CD14-positive monocyte (primary cell): ENCODE results near the gene FSD2. TPM values are rescaled to one million over a fixed set of nuclear protein-coding genes. Genes with fewer than 3 reads are reported as not detected.

ENCODE experiments used
- DNase-seq, 3 donors: peaks; one replicate each; pipeline ENCODE4 v3.0.0-alpha.2; 2011 to 2022
- H2AFZ ChIP-seq: 2 replicates; pipeline ENCODE4 v1.6.0; 2012; ENCODE audit warnings: mild to moderate bottlenecking, low read depth, low read length, inconsistent platforms; ENCODE audit not compliant: insufficient read depth, poor library complexity, severe bottlenecking
- H3K27ac ChIP-seq, 2 donors: 1 replicate in 1 of 2; 2 replicates in 1 of 2; pipeline ENCODE4 v1.5.1; 2012 to 2013; ENCODE audit warnings: low read length in 2 of 2, control low read depth in 1 of 2, inconsistent platforms in 1 of 2, low read depth in 1 of 2, mild to moderate bottlenecking in 1 of 2
- H3K27me3 ChIP-seq, 2 donors: one replicate each; pipeline versions ENCODE4 v1.6.0 to v1.6.1; 2011 to 2013; ENCODE audit warnings: low read length in 2 of 2; ENCODE audit not compliant: control insufficient read depth in 2 of 2, insufficient read depth in 2 of 2
- H3K36me3 ChIP-seq, 2 donors: replicated peaks in 1 of 2; 1 replicate in 1 of 2; 2 replicates in 1 of 2; pipeline versions ENCODE4 v1.5.1 to v1.6.1; 2012 to 2013; ENCODE audit warnings: low read length in 2 of 2, control low read depth in 1 of 2, inconsistent platforms in 1 of 2, mild to moderate bottlenecking in 1 of 2; ENCODE audit not compliant: insufficient read depth in 2 of 2, control insufficient read depth in 1 of 2
- H3K4me1 ChIP-seq, 2 donors: 1 replicate in 1 of 2; 2 replicates in 1 of 2; pipeline versions ENCODE4 v1.5.1 to v1.6.1; 2012 to 2013; ENCODE audit warnings: low read length in 2 of 2, control low read depth in 1 of 2, inconsistent platforms in 1 of 2, mild to moderate bottlenecking in 1 of 2, moderate library complexity in 1 of 2; ENCODE audit not compliant: insufficient read depth in 2 of 2, control insufficient read depth in 1 of 2
- H3K4me2 ChIP-seq: replicated peaks from 2 replicates; pipeline ENCODE3; 2012; ENCODE audit warnings: low read length, moderate library complexity, mild to moderate bottlenecking; ENCODE audit not compliant: poor library complexity, severe bottlenecking; ENCODE audit errors: extremely low read depth
- H3K4me3 ChIP-seq, 3 experiments: fragments of 200-600 bp in 1 of 3; sonication (generic) in 1 of 3; replicated peaks in 1 of 3; 1 replicate in 2 of 3; 2 replicates in 1 of 3; pipeline ENCODE4 v1.5.1; 2011 to 2013; ENCODE audit warnings: low read length in 3 of 3, mild to moderate bottlenecking in 3 of 3, control low read depth in 2 of 3, low read depth in 2 of 3, inconsistent platforms in 1 of 3, moderate library complexity in 1 of 3
- H3K79me2 ChIP-seq: 2 replicates; pipeline ENCODE4 v1.6.0; 2012; ENCODE audit warnings: mild to moderate bottlenecking, control low read depth, inconsistent platforms, low read length, moderate library complexity; ENCODE audit not compliant: insufficient read depth
- H3K9ac ChIP-seq: 2 replicates; pipeline ENCODE4 v1.6.0; 2017; ENCODE audit warnings: low read length, mild to moderate bottlenecking; ENCODE audit not compliant: insufficient read depth, poor library complexity, severe bottlenecking
- H3K9me3 ChIP-seq, 2 donors: replicated peaks in 1 of 2; 1 replicate in 1 of 2; 2 replicates in 1 of 2; pipeline versions ENCODE4 v1.5.1 to v1.6.1; 2012 to 2013; ENCODE audit warnings: low read length in 2 of 2, control low read depth in 1 of 2; ENCODE audit not compliant: control insufficient read depth in 1 of 2, insufficient read depth in 1 of 2
- H4K20me1 ChIP-seq: 2 replicates; pipeline ENCODE4 v1.6.0; 2012; ENCODE audit warnings: mild to moderate bottlenecking, low read length, control low read depth, moderate library complexity; ENCODE audit not compliant: insufficient read depth
- H3K27ac Mint-ChIP-seq, 7 donors: one replicate each; pipeline ENCODE4 v1.8.0; 2020; ENCODE audit warnings: mild to moderate bottlenecking in 7 of 7, mixed read lengths in 7 of 7, moderate library complexity in 6 of 7, inconsistent platforms in 2 of 7
- H3K27me3 Mint-ChIP-seq, 3 donors: one replicate each; pipeline ENCODE4 v1.8.0; 2021 to 2022; ENCODE audit warnings: low read depth in 3 of 3, mild to moderate bottlenecking in 3 of 3, mixed read lengths in 3 of 3, moderate library complexity in 3 of 3, inconsistent platforms in 1 of 3
- H3K36me3 Mint-ChIP-seq, 2 donors: one replicate each; pipeline ENCODE4 v1.8.0; 2020; ENCODE audit warnings: mixed read lengths in 2 of 2, inconsistent platforms in 1 of 2, mild to moderate bottlenecking in 1 of 2
- H3K4me1 Mint-ChIP-seq: one replicate; pipeline ENCODE4 v1.8.0; 2020; ENCODE audit warnings: mild to moderate bottlenecking, mixed read lengths
- H3K4me3 Mint-ChIP-seq, 2 donors: one replicate each; pipeline ENCODE4 v1.8.0; 2020; ENCODE audit warnings: mild to moderate bottlenecking in 2 of 2, mixed read lengths in 2 of 2, moderate library complexity in 1 of 2
- H3K9me3 Mint-ChIP-seq, 7 donors: one replicate each; pipeline ENCODE4 v1.8.0; 2020 to 2022; ENCODE audit warnings: mixed read lengths in 7 of 7, mild to moderate bottlenecking in 6 of 7, moderate library complexity in 6 of 7, inconsistent platforms in 2 of 7
- CTCF ChIP-seq: fragments of 200-600 bp; IDR thresholded peaks from one replicate; pipeline ENCODE4 v1.8.0; 2022; ENCODE audit warnings: antibody characterized with exemption, mild to moderate bottlenecking
- WGBS: methylation state at CpG from one replicate; pipeline ENCODE4 v1.1.5; 2013; ENCODE audit warnings: missing lambda C conversion rate; ENCODE audit not compliant: insufficient coverage; 5-methylcytosine and 5-hydroxymethylcytosine counted together
- intact Hi-C, 2 donors: fragments of 100-400 bp; cut with micrococcal nuclease; formaldehyde crosslinking; loops; one replicate each; pipeline versions ENCODE4 v1.15.0 to v1.15.1; 2023
- polyA plus RNA-seq, 3 donors: library from polyadenylated mRNA; depleted of rRNA in 1 of 3; unstranded in 2 of 3; stranded (reverse) in 1 of 3; fragments of 300-500 nt in 2 of 3; fragments of >200 nt in 1 of 3; fragmentation: Illumina TruSeq in 2 of 3; gene quantifications; 1 replicate in 2 of 3; 2 replicates in 1 of 3; pipeline ENCODE4 v1.2.3, GENCODE V29; 2012 to 2021

FSD2 gene
- polyA plus RNA-seq, 3 donors = 0.09 TPM; not detected in 2

GRCh38 chr15:82851306-82851850 lies 45.5 kb upstream of the FSD2 start:
- Histone ChIP-seq H3K27ac (no peak overlapping the region), H3K27me3 (no peaks in the 10 kb centered on the region), H4K20me1 (no peaks in the 10 kb centered on the region), H3K79me2 (no peaks in the 10 kb centered on the region), H3K4me1 (peaks cover 25 to 30% of the 10 kb centered on the region in 2 donors), H3K4me2 (no peak overlapping the region), H3K36me3 (no peaks in the 10 kb centered on the region), H3K4me3 (no peak overlapping the region), H2AFZ (no peak overlapping the region), H3K9ac (no peak overlapping the region), H3K9me3 (no peaks in the 10 kb centered on the region)
- no peak for TF ChIP-seq CTCF
- Mint-ChIP-seq H3K27ac (no peak overlapping the region), H3K27me3 (peaks cover 0 to 2% (median 1%) of the 10 kb centered on the region in 3 donors), H3K9me3 (no peaks in the 10 kb centered on the region), H3K4me1 (peaks cover 30% of the 10 kb centered on the region), H3K36me3 (no peaks in the 10 kb centered on the region), H3K4me3 (no peak overlapping the region)
- no peak for DNase-seq
- intact Hi-C loops = loop anchor here in 1 of 2 donors (5.0 kb wide), 1 partner anchor 136 kb away; the partner anchor contains the start of gene RAMAC
- WGBS = 80% methylated on average over 6 of the region's 14 CpGs

- Histone ChIP-seq H3K4me3 (no peak overlapping the region), H4K20me1 (no peaks in the 10 kb centered on the region), H3K36me3 (no peaks in the 10 kb centered on the region), H3K27me3 (no peaks in the 10 kb centered on the region), H3K4me2 (no peak overlapping the region), H3K9me3 (no peaks in the 10 kb centered on the region), H3K9ac (no peak overlapping the region), H3K27ac (no peak overlapping the region), H2AFZ (no peak overlapping the region), H3K4me1 (peaks cover 22 to 25% of the 10 kb centered on the region in 2 donors), H3K79me2 (no peaks in the 10 kb centered on the region)
- Mint-ChIP-seq H3K36me3 (no peaks in the 10 kb centered on the region), H3K4me1 (peaks cover 25% of the 10 kb centered on the region), H3K27me3 (peaks cover 0 to 2% (median 1%) of the 10 kb centered on the region in 3 donors), H3K4me3 (no peak overlapping the region), H3K9me3 (no peaks in the 10 kb centered on the region), H3K27ac (peak overlapping the region in 1 of 7 donors; percentile 19)
- WGBS = 83% methylated on average over 6 of the region's 7 CpGs
- intact Hi-C loops = loop anchor here in 1 of 2 donors (5.0 kb wide), 1 partner anchor 137 kb away; the partner anchor contains the start of gene RAMAC
- no peak for TF ChIP-seq CTCF
- DNase-seq = no peak
Measured at GRCh38 chr15:82850731-82851130, 44.9 kb upstream of the FSD2 start.
